ENCODE results near the gene RAPGEFL1. TPM values are rescaled to one million over a fixed set of nuclear protein-coding genes. Genes with fewer than 3 reads are reported as not detected.
A peak's percentile ranks its signal among the peaks of the same experiment; 100 is the strongest.
"Not testable (repeated sequence)": the region's sequence is repeated elsewhere in the genome, so short reads cannot be mapped to it uniquely, and the experiment has no call there.

RAPGEFL1 gene
- total RNA-seq, 4 donors from 2014 or later, result 1.8 to 5.8 (median 5.2) TPM

- peaks cover 10 to 11% of the 10 kb centered on the region in 2 donors for H3K4me1 ChIP-seq
- DNase-seq, result no peak
- no peaks in the 10 kb centered on the region for H3K36me3 ChIP-seq
- TF ChIP-seq, protein P1, sequence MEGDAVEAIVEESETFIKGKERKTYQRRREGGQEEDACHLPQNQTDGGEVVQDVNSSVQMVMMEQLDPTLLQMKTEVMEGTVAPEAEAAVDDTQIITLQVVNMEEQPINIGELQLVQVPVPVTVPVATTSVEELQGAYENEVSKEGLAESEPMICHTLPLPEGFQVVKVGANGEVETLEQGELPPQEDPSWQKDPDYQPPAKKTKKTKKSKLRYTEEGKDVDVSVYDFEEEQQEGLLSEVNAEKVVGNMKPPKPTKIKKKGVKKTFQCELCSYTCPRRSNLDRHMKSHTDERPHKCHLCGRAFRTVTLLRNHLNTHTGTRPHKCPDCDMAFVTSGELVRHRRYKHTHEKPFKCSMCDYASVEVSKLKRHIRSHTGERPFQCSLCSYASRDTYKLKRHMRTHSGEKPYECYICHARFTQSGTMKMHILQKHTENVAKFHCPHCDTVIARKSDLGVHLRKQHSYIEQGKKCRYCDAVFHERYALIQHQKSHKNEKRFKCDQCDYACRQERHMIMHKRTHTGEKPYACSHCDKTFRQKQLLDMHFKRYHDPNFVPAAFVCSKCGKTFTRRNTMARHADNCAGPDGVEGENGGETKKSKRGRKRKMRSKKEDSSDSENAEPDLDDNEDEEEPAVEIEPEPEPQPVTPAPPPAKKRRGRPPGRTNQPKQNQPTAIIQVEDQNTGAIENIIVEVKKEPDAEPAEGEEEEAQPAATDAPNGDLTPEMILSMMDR (IDR thresholded peaks at IDR 0.05 in 4 of 5, conservative IDR thresholded peaks at IDR 0.05 in 1 of 5), result no peak
- no peak for TF ChIP-seq POLR2A (IDR thresholded peaks at IDR 0.05)
- no peaks in the 10 kb centered on the region for H3K9me3 ChIP-seq
- in situ Hi-C loops (cut with MboI; ENCODE audit: low sequenced_read_pairs in 4 of 4), result loop anchor here in 1 of 4 donors (25.0 kb wide), 1 partner anchor 137 kb away; the partner anchor contains the start of gene GJD3
- H3K27ac ChIP-seq, result peak overlapping the region; percentile 5 to 46 (median 28)
- intact Hi-C loops (cut with DNase I; ENCODE audit: low total_unique reads), result no loop called here
- no peak overlapping the region for H3K4me3 ChIP-seq
- no peaks in the 10 kb centered on the region for H3K27me3 ChIP-seq
- no peak for ATAC-seq
Observed at GRCh38 chr17:40224718-40225550, 47.7 kb downstream of the RAPGEFL1 start.

DNA sequence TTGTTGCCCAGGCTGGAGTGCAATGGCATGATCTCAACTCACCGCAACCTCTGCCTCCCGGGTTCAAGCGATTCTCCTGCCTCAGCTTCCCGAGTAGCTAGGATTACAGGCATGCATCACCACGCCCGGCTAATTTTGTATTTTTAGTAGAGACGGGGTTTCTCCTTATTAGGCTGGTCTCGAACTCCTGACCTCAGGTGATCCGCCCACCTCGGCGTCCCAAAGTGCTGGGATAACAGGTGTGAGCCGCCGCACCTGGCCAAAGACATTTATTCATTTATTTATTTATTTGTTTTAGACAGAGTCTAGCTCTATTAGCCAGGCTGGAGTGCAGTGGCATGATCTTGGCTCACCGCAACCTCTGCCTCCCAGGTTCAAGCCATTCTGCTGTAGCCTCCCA lies 51.9 kb downstream of the RAPGEFL1 start:
- Histone ChIP-seq H3K36me3 (peaks cover 0 to 17% of the 10 kb centered on the region in 2 donors), H3K4me1 (peaks cover 0 to 18% of the 10 kb centered on the region in 2 donors)
- in situ Hi-C loops (cut with MboI; ENCODE audit: low sequenced_read_pairs in 4 of 4); H3K27me3 ChIP-seq; DNase-seq; intact Hi-C loops (cut with DNase I; ENCODE audit: low total_unique reads); H3K9me3 ChIP-seq; ATAC-seq; H3K4me3 ChIP-seq; H3K27ac ChIP-seq: not testable (repeated sequence)

DNA sequence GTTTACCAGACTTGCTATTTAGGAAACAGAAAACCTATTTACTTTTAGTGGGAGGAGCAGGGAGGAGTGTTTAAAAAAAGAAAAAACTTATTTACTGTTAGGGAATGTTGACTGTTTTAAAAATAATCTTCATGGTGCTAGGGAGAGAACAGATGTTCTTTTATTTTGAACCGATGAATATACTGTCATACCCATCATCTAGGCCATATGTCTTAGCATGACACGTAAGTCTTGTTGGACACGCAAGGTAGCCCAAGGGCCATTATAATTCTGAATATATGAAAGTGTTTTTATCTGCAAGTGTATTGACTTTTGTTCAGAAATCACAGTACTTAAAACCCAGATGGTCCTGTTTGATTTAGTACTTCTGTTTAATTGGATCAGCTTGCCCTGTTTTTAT lies 53.4 kb downstream of the RAPGEFL1 start:
- Histone ChIP-seq H3K4me1 (peaks cover 0 to 8% of the 10 kb centered on the region in 2 donors), H3K27ac (no peak overlapping the region), H3K9me3 (no peaks in the 10 kb centered on the region), H3K36me3 (peaks cover 0 to 20% of the 10 kb centered on the region in 2 donors), H3K4me3 (no peak overlapping the region), H3K27me3 (no peaks in the 10 kb centered on the region)
- in situ Hi-C loops (cut with MboI; ENCODE audit: low sequenced_read_pairs in 4 of 4) (no loop called here), intact Hi-C loops (cut with DNase I; ENCODE audit: low total_unique reads) (no loop called here)
- DNase-seq, result no peak
- ATAC-seq, result no peak
- no peak for TF ChIP-seq POLR2A (IDR thresholded peaks at IDR 0.05)
- TF ChIP-seq, protein P1 (IDR thresholded peaks at IDR 0.05 in 4 of 5, conservative IDR thresholded peaks at IDR 0.05 in 1 of 5), result no peak

GRCh38 chr17:40231928-40232327 lies 54.7 kb downstream of the RAPGEFL1 start:
- H3K9me3 ChIP-seq; DNase-seq; H3K4me3 ChIP-seq; in situ Hi-C loops (cut with MboI; ENCODE audit: low sequenced_read_pairs in 4 of 4); ATAC-seq; H3K27me3 ChIP-seq; H3K4me1 ChIP-seq; H3K27ac ChIP-seq; intact Hi-C loops (cut with DNase I; ENCODE audit: low total_unique reads): not testable (repeated sequence)
- H3K36me3 ChIP-seq, result peaks cover 0 to 20% of the 10 kb centered on the region in 2 donors

GRCh38 chr17:40241252-40241834 lies 64.1 kb downstream of the RAPGEFL1 start:
- Histone ChIP-seq H3K9me3 (no peaks in the 10 kb centered on the region), H3K36me3 (no peaks in the 10 kb centered on the region), H3K4me3 (no peak overlapping the region), H3K27me3 (no peaks in the 10 kb centered on the region), H3K4me1 (peaks cover 9 to 12% of the 10 kb centered on the region in 2 donors), H3K27ac (no peak overlapping the region)
- intact Hi-C loops (cut with DNase I; ENCODE audit: low total_unique reads), result no loop called here
- TF ChIP-seq POLR2A (IDR thresholded peaks at IDR 0.05), result no peak
- TF ChIP-seq, protein P1 (IDR thresholded peaks at IDR 0.05 in 4 of 5, conservative IDR thresholded peaks at IDR 0.05 in 1 of 5), result no peak
- ATAC-seq (no peak), DNase-seq (no peak)
- in situ Hi-C loops (cut with MboI; ENCODE audit: low sequenced_read_pairs in 4 of 4), result no loop called here

All from gastrocnemius medialis (tissue), 4 donors.